HCT116 (cell line): ENCODE results near the gene CHST15. TPM values are rescaled to one million over a fixed set of nuclear protein-coding genes. Genes with fewer than 3 reads are reported as not detected.

ENCODE experiments used
- ATAC-seq: fragments of 200-7000 bp; cut with Tn5 transposase; 2 replicates; pipeline ENCODE4 v1.9.1; 2020; ENCODE audit warnings: mild to moderate bottlenecking, moderate library complexity
- BruUV-seq: library from RNA; stranded (reverse); fragments of 400-500 nt; replicated peaks from 2 replicates; lab custom pipeline; 2021; lab: Mats Ljungman, UMichigan
- CTCF ChIA-PET: fragments of 300-600 bp; sonication (Branson Sonifier 250); formaldehyde crosslinking; loops from one replicate; lab custom pipeline; 2021; ENCODE audit warnings: antibody characterized with exemption; lab: Charles Lee
- POLR2A ChIA-PET: fragments of 300-600, 350-600 bp; sonication (Branson Sonifier 250); formaldehyde crosslinking; loops from one replicate; lab custom pipeline; 2021; ENCODE audit warnings: antibody characterized with exemption; lab: Charles Lee
- RAD21 ChIA-PET, 2 experiments: fragments of 300-600 bp; sonication (Branson Sonifier 250); formaldehyde crosslinking; loops; one replicate each; lab custom pipeline; 2023; ENCODE audit warnings: low total read pairs in 2 of 2; ENCODE audit not compliant: uncharacterized antibody in 2 of 2, unreplicated experiment in 2 of 2, low non-redundant PET in 1 of 2; lab: Charles Lee
- DNase-seq: peaks from one replicate; pipeline ENCODE4 v3.0.0-alpha.2; 2010; ENCODE audit warnings: low read depth, low spot score
- H2AFZ ChIP-seq: fragments of 200-600 bp; shearing (Covaris generic), sonication (generic); 2 replicates; pipeline ENCODE4 v1.6.1; 2017; ENCODE audit warnings: low read depth, mixed run types, mixed read lengths, antibody characterized with exemption, low read length; ENCODE audit not compliant: poor library complexity, severe bottlenecking
- H3K27ac ChIP-seq: 2 replicates; pipeline ENCODE4 v1.5.1; 2012; ENCODE audit warnings: low read depth, low read length
- H3K27me3 ChIP-seq: fragments of 200-600 bp; sonication (generic); 2 replicates; pipeline ENCODE4 v1.6.1; 2016; ENCODE audit warnings: mixed run types, low read length, mixed read lengths; ENCODE audit not compliant: insufficient read depth
- H3K36me3 ChIP-seq, 2 experiments: fragments of 200-500 bp in 1 of 2; fragments of 200-600 bp in 1 of 2; sonication (Bioruptor generic) in 1 of 2; sonication (generic) in 1 of 2; 2 replicates each; pipeline versions ENCODE4 v1.5.1 to v1.6.1; 2014 to 2016; ENCODE audit warnings: low read length in 2 of 2, inconsistent platforms in 1 of 2, mixed read lengths in 1 of 2, mixed run types in 1 of 2; ENCODE audit not compliant: insufficient read depth in 2 of 2, control insufficient read depth in 1 of 2
- H3K4me1 ChIP-seq, 2 experiments: fragments of 200-600 bp in 1 of 2; sonication (generic) in 1 of 2; 2 replicates each; pipeline versions ENCODE4 v1.5.1 to v1.6.1; 2012 to 2017; ENCODE audit warnings: low read length in 2 of 2, inconsistent platforms in 1 of 2, mild to moderate bottlenecking in 1 of 2, mixed read lengths in 1 of 2, mixed run types in 1 of 2, moderate library complexity in 1 of 2; ENCODE audit not compliant: insufficient read depth in 2 of 2, control insufficient read depth in 1 of 2
- H3K4me2 ChIP-seq: fragments of 200-600 bp; sonication (generic); 2 replicates; pipeline ENCODE4 v1.6.1; 2017; ENCODE audit warnings: mixed run types, low read length, mixed read lengths
- H3K4me3 ChIP-seq, 2 experiments: fragments of 200-600 bp in 1 of 2; sonication (generic) in 1 of 2; replicated peaks in 1 of 2; 2 replicates each; pipeline ENCODE4 v1.5.1; 2011 to 2016; ENCODE audit warnings: low read length in 2 of 2, control low read depth in 1 of 2, low read depth in 1 of 2, mild to moderate bottlenecking in 1 of 2, mixed read lengths in 1 of 2, mixed run types in 1 of 2
- H3K79me2 ChIP-seq: fragments of 200-600 bp; sonication (generic); 2 replicates; pipeline ENCODE4 v1.6.1; 2017; ENCODE audit warnings: mild to moderate bottlenecking, mixed run types, low read length, moderate library complexity, mixed read lengths; ENCODE audit not compliant: insufficient read depth
- H3K9ac ChIP-seq: fragments of 200-600 bp; sonication (generic); 2 replicates; pipeline ENCODE4 v1.6.1; 2016; ENCODE audit warnings: low read length, mixed read lengths
- H3K9me2 ChIP-seq: fragments of 200-600 bp; sonication (generic), shearing (Covaris generic); 2 replicates; pipeline ENCODE4 v1.6.1; 2017; ENCODE audit warnings: mixed run types, mild to moderate bottlenecking, moderate library complexity; ENCODE audit not compliant: insufficient read depth
- H3K9me3 ChIP-seq, 2 experiments: fragments of 200-500 bp in 1 of 2; fragments of 200-600 bp in 1 of 2; sonication (Bioruptor generic) in 1 of 2; sonication (generic) in 1 of 2; 2 replicates each; pipeline ENCODE4 v1.6.1; 2014 to 2017; ENCODE audit warnings: low read length in 2 of 2, mixed read lengths in 2 of 2, inconsistent platforms in 1 of 2, low read depth in 1 of 2, mild to moderate bottlenecking in 1 of 2, mixed run types in 1 of 2, moderate library complexity in 1 of 2; ENCODE audit not compliant: control insufficient read depth in 1 of 2, insufficient read depth in 1 of 2
- H4K20me1 ChIP-seq: fragments of 200-600 bp; sonication (generic), shearing (Covaris generic); 2 replicates; pipeline ENCODE4 v1.6.1; 2017; ENCODE audit warnings: mixed run types, mild to moderate bottlenecking, moderate library complexity; ENCODE audit not compliant: insufficient read depth
- SIN3A ChIP-seq: IDR thresholded peaks from 2 replicates; pipeline ENCODE4 v1.6.1; 2012; ENCODE audit warnings: low read depth
- SRF ChIP-seq: IDR thresholded peaks from 2 replicates; pipeline ENCODE4 v1.6.1; 2012; ENCODE audit warnings: low read depth
- ZFX ChIP-seq: fragments of 450-650 bp; IDR thresholded peaks from 2 replicates; pipeline ENCODE4 v1.6.1; 2017
- intact Hi-C: fragments of 100-400 bp; cut with micrococcal nuclease; formaldehyde crosslinking; loops from 2 replicates; pipeline ENCODE4 v1.10.0; 2022
- total RNA-seq: library from RNA; stranded (reverse); gene quantifications from one replicate; pipeline ENCODE4 v1.2.1, GENCODE V29; 2021; ENCODE audit not compliant: unreplicated experiment
- TF ChIP-seq, protein P1 (sequence below), 3 experiments: fragments of 200-600 bp in 1 of 3; sonication (generic) in 1 of 3; IDR thresholded peaks in 2 of 3; conservative IDR thresholded peaks in 1 of 3; 2 replicates each; pipeline ENCODE4 v1.5.1; 2012 to 2017; ENCODE audit warnings: low read depth in 2 of 3, low read length in 2 of 3, antibody characterized with exemption in 1 of 3, borderline replicate concordance in 1 of 3, control low read depth in 1 of 3, mild to moderate bottlenecking in 1 of 3, mixed read lengths in 1 of 3, mixed run types in 1 of 3, moderate library complexity in 1 of 3; ENCODE audit not compliant: insufficient read depth in 1 of 3
- TF ChIP-seq, protein P2 (sequence below): IDR thresholded peaks from 2 replicates; pipeline ENCODE4 v1.6.1; 2011; ENCODE audit warnings: mild to moderate bottlenecking, low read length, moderate library complexity; ENCODE audit not compliant: insufficient replicate concordance; ENCODE audit errors: extremely low read depth

The CHST15 gene
- total RNA-seq, 1 experiment from 2014 or later: 47.2 TPM

DNA sequence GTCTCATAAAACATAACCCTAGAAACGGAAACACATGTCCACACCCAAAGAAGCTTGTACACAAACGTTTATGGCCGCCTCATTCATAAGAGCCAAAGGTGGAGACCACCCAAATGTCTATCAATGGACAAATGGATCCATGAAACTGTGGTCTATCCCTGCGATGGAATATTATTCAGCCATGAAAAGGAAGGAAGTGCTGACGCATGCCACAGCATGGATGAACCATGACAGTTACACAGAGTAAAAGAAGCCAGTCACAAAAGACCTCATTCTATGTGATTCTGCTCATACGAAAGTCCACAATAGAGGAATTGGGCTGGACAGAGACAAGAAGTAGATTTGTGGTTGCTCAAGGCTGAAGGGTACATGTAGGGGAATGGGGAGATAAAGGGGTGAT, 10.8 kb downstream of the CHST15 start:
- no peak for DNase-seq
- Histone ChIP-seq H3K4me3 (no peak overlapping the region), H3K9me2 (no peaks in the 10 kb centered on the region), H3K27me3 (no peaks in the 10 kb centered on the region), H3K79me2 (peaks cover 97% of the 10 kb centered on the region), H3K4me2 (no peak overlapping the region), H3K27ac (no peak overlapping the region), H3K4me1 (peaks cover 0 to 4% of the 10 kb centered on the region in 2 experiments; a peak in 1 of 4 replicates), H3K9ac (no peak overlapping the region), H3K36me3 (peaks cover 0 to 5% of the 10 kb centered on the region in 2 experiments; a peak in 1 of 4 replicates), H2AFZ (no peak overlapping the region), H3K9me3 (no peaks in the 10 kb centered on the region), H4K20me1 (no peaks in the 10 kb centered on the region)
- BruUV-seq: no TSS peak
- ChIA-PET RAD21 (no interaction called here), CTCF (no interaction called here), POLR2A (no interaction called here)
- intact Hi-C loops: no loop called here
- ATAC-seq: no peak
- no peak for TF ChIP-seq SIN3A
- TF ChIP-seq SRF: no peak
- TF ChIP-seq, protein P1, sequence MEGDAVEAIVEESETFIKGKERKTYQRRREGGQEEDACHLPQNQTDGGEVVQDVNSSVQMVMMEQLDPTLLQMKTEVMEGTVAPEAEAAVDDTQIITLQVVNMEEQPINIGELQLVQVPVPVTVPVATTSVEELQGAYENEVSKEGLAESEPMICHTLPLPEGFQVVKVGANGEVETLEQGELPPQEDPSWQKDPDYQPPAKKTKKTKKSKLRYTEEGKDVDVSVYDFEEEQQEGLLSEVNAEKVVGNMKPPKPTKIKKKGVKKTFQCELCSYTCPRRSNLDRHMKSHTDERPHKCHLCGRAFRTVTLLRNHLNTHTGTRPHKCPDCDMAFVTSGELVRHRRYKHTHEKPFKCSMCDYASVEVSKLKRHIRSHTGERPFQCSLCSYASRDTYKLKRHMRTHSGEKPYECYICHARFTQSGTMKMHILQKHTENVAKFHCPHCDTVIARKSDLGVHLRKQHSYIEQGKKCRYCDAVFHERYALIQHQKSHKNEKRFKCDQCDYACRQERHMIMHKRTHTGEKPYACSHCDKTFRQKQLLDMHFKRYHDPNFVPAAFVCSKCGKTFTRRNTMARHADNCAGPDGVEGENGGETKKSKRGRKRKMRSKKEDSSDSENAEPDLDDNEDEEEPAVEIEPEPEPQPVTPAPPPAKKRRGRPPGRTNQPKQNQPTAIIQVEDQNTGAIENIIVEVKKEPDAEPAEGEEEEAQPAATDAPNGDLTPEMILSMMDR (IDR thresholded peaks at IDR 0.05 in 2 of 3, conservative IDR thresholded peaks at IDR 0.05 in 1 of 3; ENCODE audit: borderline replicate concordance in 1 of 3, insufficient read depth in 1 of 3, low read depth in 2 of 3, low read length in 2 of 3): no peak
- TF ChIP-seq, protein P2, sequence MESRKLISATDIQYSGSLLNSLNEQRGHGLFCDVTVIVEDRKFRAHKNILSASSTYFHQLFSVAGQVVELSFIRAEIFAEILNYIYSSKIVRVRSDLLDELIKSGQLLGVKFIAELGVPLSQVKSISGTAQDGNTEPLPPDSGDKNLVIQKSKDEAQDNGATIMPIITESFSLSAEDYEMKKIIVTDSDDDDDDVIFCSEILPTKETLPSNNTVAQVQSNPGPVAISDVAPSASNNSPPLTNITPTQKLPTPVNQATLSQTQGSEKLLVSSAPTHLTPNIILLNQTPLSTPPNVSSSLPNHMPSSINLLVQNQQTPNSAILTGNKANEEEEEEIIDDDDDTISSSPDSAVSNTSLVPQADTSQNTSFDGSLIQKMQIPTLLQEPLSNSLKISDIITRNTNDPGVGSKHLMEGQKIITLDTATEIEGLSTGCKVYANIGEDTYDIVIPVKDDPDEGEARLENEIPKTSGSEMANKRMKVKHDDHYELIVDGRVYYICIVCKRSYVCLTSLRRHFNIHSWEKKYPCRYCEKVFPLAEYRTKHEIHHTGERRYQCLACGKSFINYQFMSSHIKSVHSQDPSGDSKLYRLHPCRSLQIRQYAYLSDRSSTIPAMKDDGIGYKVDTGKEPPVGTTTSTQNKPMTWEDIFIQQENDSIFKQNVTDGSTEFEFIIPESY: no peak
- no peak for TF ChIP-seq ZFX
